ENCODE data around the gene PCDH9.
"Not testable (repeated sequence)": the region's sequence is repeated elsewhere in the genome, so short reads cannot be mapped to it uniquely, and the experiment has no call there.

PCDH9 gene

DNA sequence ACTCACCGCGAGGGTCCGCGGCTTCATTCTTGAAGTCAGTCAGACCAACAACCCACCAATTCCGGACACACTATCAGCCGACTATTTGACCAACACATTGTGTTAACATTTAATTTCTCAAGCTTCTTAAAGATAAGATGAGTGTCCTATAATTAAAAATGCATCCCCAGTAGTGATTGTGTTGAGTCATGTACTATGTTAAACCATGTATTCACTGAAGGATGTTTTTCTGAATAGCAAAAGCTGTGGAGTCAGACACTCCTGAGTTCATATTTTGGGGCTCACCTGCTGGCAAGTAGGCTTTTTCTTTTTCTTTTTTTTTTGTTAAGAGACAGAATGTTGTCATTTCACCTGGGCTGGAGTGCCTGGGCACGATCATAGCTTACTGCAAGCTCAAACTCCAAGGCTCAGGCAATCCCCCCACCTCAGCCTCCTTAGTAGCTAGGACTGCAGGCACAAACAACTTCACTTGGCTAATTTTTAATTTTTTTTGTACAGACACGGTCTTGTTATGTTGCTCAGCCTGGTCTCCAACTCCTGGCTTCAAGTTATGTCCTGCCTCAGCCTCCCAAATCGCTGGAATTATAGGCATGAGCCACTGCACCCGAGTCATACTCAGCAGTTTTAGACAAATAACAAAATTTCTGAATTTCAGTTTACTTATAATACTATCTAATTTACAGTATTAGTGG is 606.9 kb downstream of the PCDH9 start:
- DNase-seq = no peak

DNA sequence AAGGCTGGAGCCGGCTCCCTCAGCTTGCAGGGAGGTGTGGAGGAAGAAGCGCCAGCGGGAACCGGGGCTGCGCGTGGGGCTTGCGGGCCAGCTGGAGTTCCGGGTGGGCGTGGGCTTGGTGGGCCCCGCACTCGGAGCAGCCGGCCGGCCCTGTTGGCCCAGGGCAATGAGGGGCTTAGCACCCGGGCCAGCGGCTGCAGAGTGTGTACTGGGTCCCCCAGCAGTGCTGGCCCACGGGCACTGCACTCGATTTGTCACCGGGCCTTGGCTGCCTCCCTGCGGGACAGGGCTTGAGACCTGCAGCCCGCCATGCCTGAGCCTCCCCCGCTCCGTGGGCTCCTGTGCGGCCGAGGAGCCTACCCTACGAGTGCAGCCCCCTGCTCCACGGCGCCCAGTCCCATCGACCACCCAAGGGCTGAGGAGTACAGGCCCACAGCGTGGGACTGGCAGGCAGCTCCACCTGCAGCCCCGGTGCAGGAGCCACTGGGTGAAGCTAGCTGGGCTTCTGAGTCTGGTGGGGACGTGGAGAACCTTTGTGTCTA is 608.2 kb downstream of the PCDH9 start:
- not testable (repeated sequence) for DNase-seq

DNA sequence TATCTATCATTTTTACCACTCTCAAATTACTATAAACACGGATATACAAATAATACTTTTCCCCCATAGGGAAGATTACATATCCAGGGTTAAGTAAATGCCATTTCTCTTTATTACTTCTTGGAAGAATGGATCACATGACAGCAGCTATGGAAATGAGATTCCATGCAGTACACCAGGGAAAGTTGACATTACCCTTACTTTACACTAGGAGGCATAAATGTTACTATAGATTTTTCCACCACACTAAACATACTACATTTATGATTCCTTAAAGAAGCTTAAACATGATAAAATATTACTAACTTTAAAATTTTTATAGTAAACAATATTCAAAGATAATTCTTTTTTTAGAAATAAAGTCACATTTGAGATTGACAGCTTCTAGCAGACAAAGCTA is 611.4 kb downstream of the PCDH9 start:
- DNase-seq = no peak

- no peak for DNase-seq
Observed at GRCh38 chr13:66617786-66618185, 612.4 kb downstream of the PCDH9 start.

- DNase-seq = no peak
Observed at GRCh38 chr13:66612983-66613382, 617.2 kb downstream of the PCDH9 start.

GRCh38 chr13:66586489-66586888 is 643.6 kb downstream of the PCDH9 start:
- DNase-seq = no peak

- no peak for DNase-seq
Observed at GRCh38 chr13:66585669-66586203, 644.4 kb downstream of the PCDH9 start.

GRCh38 chr13:66581675-66582074 is 648.5 kb downstream of the PCDH9 start:
- no peak for DNase-seq

DNA sequence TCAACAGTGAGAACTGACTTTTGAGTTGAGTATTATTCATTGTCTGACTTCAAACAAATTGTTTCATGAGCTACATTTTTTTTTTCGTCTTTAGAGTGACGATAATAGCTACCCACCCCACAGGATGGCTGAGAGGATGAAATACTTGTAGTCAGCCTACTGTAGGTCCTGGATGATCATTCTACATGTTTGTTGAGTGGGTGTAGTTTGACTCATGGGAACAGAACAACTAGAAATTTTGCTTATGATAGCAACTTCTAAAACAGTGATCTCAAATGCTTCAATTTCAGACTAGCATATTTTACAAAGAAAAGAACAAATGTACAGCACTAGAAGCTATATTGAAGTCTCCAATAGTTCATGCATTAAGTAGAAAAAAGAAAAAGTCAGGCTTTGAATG is 651.8 kb downstream of the PCDH9 start:
- DNase-seq = no peak

DNA sequence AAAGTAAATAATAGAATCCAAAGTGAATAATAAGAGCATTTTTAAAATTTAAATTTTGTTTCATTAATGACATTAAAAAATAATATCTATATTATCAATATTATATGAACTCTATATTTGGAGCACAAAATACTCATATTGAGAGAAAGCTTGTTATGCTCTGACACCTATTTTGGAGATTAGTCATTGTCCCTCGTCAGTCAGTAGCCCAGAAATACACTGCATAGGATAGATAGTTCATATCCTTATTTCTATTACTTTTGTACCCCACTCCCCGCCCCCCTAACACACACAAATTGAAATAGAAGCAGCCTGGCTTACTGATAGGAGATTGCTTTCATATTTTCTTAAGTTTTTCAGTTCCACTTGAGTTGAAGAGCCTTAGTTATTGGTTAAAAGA is 652.8 kb downstream of the PCDH9 start:
- no peak for DNase-seq

DNA sequence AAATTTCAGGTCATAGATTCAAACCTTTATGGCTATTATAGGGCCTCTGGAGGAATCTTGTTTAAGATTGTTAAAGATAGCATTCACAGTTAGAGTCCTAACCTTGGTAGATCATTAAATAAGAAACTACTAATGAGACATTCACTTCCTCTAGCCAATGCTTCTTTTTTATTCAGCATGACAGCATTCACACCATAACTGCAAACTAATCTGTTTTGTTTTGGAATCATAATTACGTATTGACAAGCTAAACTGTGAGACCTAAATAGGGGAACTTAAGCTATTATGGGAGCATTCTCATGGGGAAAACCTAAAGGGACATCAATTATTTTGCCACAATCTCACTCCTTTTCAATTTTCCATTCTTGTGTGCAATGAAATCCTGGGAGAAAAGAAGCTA is 653.8 kb downstream of the PCDH9 start:
- no peak for DNase-seq

- DNase-seq = no peak
Observed at GRCh38 chr13:66574606-66575005, 655.5 kb downstream of the PCDH9 start.

DNA sequence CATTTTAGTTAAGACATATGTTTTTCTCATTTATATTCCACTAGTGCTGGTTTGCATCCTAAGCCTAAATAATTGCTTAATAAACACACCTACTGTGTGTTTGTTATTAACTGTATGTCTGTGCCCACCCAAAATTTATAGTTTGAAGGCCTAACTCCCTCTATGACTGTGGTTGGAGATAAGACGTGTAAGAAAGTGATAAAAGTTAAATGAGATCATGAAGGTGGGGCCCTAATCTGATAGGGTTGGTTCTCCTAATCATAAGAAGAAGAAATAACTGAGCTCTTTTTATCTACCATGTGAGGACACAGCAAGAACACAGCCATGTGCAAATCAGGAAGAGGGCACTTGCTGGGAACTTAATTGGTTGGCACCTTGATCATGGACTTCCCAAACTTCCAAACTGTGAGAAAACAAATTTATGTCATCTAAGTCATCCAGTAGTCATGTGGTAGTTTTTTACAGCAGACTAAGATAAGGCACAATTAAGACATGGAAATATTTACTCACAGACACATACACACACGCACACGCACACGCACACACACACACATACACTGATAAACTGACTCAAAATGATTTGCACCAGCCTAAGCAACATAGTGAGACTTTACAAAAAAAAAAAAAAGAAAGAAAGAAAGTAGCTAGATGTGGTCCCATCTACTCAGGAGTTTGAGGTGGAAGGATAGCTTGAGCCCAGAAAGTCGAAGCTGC is 662.1 kb downstream of the PCDH9 start:
- no peak for DNase-seq

DNA sequence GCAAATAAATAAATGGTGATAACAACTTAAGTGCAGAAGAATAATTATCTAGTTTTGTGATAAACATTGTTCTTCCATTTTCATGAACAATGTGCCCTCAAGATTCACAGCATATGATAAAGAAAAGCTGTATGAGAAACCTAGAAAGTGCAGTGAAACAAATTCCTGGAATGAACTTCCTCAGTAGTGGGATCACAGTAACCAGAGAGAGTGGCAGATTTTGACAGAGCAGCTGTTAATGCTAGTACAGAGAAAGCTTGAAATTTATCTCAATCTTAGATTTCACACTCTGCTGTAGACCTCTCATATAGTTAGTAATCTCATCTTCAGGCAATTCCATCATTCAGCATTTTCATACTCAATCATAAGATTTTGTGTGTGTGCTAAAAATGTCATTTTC is 664.9 kb downstream of the PCDH9 start:
- no peak for DNase-seq

DNA sequence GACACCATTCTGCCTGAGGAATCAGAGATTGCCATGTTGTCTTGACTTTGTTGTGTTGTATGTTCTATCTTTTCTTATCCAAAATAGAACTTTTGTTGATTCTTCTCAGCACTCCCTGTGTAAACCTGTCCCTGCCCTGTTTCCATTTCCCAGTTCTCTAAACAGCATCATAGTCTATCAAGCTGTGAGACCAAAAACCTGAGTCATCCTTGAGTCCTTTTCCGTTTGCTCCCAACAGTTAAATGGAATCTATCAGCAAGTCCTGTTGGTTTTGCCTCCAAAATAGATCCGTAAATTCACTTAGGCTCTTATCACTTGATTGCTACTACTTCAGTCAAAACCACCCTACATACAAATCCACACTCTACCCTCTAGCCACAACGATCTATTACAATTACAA is 667.1 kb downstream of the PCDH9 start:
- no peak for DNase-seq

DNA sequence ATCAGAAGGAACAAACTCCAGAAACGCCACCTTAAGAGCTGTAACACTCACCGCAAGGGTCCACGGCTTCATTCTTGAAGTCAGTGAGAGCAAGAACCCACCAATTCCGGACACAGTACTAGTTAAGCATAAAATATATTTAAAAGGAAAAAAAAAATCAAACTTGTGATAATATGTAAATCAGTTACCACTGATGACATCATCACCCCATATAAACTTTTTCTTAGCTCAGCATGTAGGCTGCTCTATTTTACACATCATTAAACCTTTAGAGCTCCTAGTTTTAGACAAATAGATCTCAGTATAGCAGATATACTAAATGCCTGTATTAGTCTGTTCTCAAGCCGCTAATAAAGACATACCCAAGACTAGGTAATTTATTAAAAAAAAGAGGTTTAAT is 668.1 kb downstream of the PCDH9 start:
- no peak for DNase-seq

- DNase-seq = no peak
Observed at GRCh38 chr13:66560991-66561390, 669.1 kb downstream of the PCDH9 start.

DNA sequence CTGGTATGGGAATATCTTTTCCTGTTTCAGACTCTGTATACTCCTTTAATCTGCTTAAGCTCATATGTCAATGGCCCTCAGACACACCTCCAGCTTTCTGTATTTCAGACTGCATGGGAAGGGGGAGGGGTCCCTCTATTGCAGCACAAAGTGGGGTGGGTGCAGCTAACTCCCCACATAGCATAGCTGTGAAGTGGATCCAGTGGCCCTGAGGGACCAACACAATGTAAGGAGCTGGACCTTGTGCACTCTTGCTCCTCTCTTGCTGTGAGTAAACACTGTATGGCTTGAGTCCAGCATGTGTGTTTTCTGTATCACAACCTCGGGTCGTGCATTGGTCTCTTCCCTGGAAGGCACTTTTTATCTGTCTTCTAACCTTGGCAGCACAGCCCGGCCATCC is 669.9 kb downstream of the PCDH9 start:
- DNase-seq = no peak

- DNase-seq = no peak
Observed at GRCh38 chr13:66559093-66559492, 671.0 kb downstream of the PCDH9 start.

- DNase-seq = no peak
Observed at GRCh38 chr13:66558506-66558905, 671.6 kb downstream of the PCDH9 start.

GRCh38 chr13:66557357-66557756 is 672.8 kb downstream of the PCDH9 start:
- DNase-seq = no peak

- no peak for DNase-seq
Observed at GRCh38 chr13:66556306-66556705, 673.8 kb downstream of the PCDH9 start.

- DNase-seq = no peak
Observed at GRCh38 chr13:66553391-66553790, 676.7 kb downstream of the PCDH9 start.

DNA sequence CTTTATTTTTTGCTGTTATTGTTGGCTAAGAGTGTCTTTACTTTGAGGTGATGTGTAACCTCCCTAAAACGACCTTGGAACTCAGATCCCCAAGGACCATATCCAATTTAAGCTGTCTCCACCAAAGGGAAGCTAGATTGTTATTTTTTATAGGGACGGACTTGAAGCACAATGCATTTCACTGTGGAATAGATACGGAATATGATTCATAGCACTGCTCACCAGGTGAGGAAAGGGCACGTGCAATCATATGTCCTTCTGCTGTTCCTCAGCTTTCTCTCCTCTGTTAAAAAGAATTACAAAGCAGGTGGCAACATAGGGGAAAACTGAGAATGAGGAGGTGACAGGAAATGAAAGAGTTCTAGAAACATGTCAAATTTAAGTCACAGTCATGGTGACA is 679.0 kb downstream of the PCDH9 start:
- no peak for DNase-seq
